Osteoblast (primary cell): Measurements from ENCODE around the gene GABRB1. TPM values are rescaled to one million over a fixed set of nuclear protein-coding genes. Genes with fewer than 3 reads are reported as not detected.

Source experiments
- DNase-seq: peaks from one replicate; pipeline ENCODE4 v3.0.0; 2011; ENCODE audit warnings: low spot score, mixed read lengths; ENCODE audit not compliant: insufficient read length; ENCODE audit errors: missing footprints
- H2AFZ ChIP-seq: 2 replicates; pipeline ENCODE4 v1.6.0; 2011; ENCODE audit warnings: mild to moderate bottlenecking, low read length
- H3K27ac ChIP-seq: 2 replicates; pipeline ENCODE4 v1.5.1; 2011; ENCODE audit warnings: mild to moderate bottlenecking, low read depth, low read length, moderate library complexity
- H3K27me3 ChIP-seq: 2 replicates; pipeline ENCODE4 v1.6.0; 2012; ENCODE audit warnings: mild to moderate bottlenecking, control low read depth, inconsistent platforms, low read length, moderate library complexity; ENCODE audit not compliant: insufficient read depth
- H3K36me3 ChIP-seq: 2 replicates; pipeline ENCODE4 v1.5.1; 2011; ENCODE audit warnings: mild to moderate bottlenecking, low read length, control low read depth, moderate library complexity; ENCODE audit not compliant: insufficient read depth
- H3K4me1 ChIP-seq: 2 replicates; pipeline ENCODE4 v1.5.1; 2011; ENCODE audit warnings: mild to moderate bottlenecking, low read length, control low read depth, moderate library complexity; ENCODE audit not compliant: insufficient read depth
- H3K4me2 ChIP-seq: 2 replicates; pipeline ENCODE4 v1.6.0; 2011; ENCODE audit warnings: mild to moderate bottlenecking, low read length; ENCODE audit not compliant: insufficient read depth
- H3K4me3 ChIP-seq: fragments of 200-600 bp; sonication (generic); 3 replicates; pipeline ENCODE4 v1.5.1; 2012; ENCODE audit warnings: mild to moderate bottlenecking, low read length, inconsistent platforms; ENCODE audit not compliant: insufficient read depth
- H3K79me2 ChIP-seq: 2 replicates; pipeline ENCODE4 v1.6.0; 2012; ENCODE audit warnings: mild to moderate bottlenecking, low read length, control low read depth, inconsistent platforms; ENCODE audit not compliant: insufficient read depth
- H3K9me3 ChIP-seq: 2 replicates; pipeline ENCODE4 v1.5.1; 2011; ENCODE audit warnings: low read depth, low read length, control low read depth
- H4K20me1 ChIP-seq: 2 replicates; pipeline ENCODE4 v1.6.0; 2012; ENCODE audit warnings: mild to moderate bottlenecking, low read length, control low read depth; ENCODE audit not compliant: insufficient read depth
- CTCF ChIP-seq: IDR thresholded peaks from 2 replicates; pipeline ENCODE4 v1.5.1; 2011; ENCODE audit warnings: mild to moderate bottlenecking, low read depth, low read length, moderate library complexity; ENCODE audit errors: extremely low read depth
- total RNA-seq: library from RNA; depleted of rRNA; stranded (reverse); fragments of >200 nt; gene quantifications from 2 replicates; pipeline ENCODE4 v1.2.3, GENCODE V29; 2012

GABRB1 gene
- total RNA-seq, 1 donor: not detected

GRCh38 chr4:47465004-47465403, 433.6 kb downstream of the GABRB1 start:
- Histone ChIP-seq H3K36me3 (no peaks in the 10 kb centered on the region), H3K27me3 (no peaks in the 10 kb centered on the region)

GRCh38 chr4:47466056-47466785, 434.9 kb downstream of the GABRB1 start:
- Histone ChIP-seq H2AFZ (peak overlapping the region; percentile 20), H3K4me2 (no peak overlapping the region), H3K4me1 (peaks cover 38% of the 10 kb centered on the region), H3K79me2 (peaks cover 22% of the 10 kb centered on the region), H3K27me3 (no peaks in the 10 kb centered on the region), H3K9me3 (no peaks in the 10 kb centered on the region), H3K27ac (no peak overlapping the region), H3K36me3 (no peaks in the 10 kb centered on the region), H3K4me3 (no peak overlapping the region), H4K20me1 (no peaks in the 10 kb centered on the region)
- no peak for TF ChIP-seq CTCF
- DNase-seq: no peak

More at GRCh38 chr4:47465004-47465403, 433.6 kb downstream of the GABRB1 start:
- Histone ChIP-seq H3K4me1 (peaks cover 30% of the 10 kb centered on the region), H3K9me3 (no peaks in the 10 kb centered on the region), H2AFZ (no peak overlapping the region), H3K4me2 (no peak overlapping the region), H4K20me1 (no peaks in the 10 kb centered on the region), H3K4me3 (no peak overlapping the region), H3K27ac (no peak overlapping the region), H3K79me2 (peaks cover 30% of the 10 kb centered on the region)
- no peak for TF ChIP-seq CTCF
- DNase-seq: no peak

- no peak overlapping the region for H2AFZ ChIP-seq
- TF ChIP-seq CTCF: no peak
- H3K79me2 ChIP-seq: no peaks in the 10 kb centered on the region
- H3K27me3 ChIP-seq: no peaks in the 10 kb centered on the region
- H3K4me2 ChIP-seq: peak overlapping the region; percentile 56
- no peaks in the 10 kb centered on the region for H3K36me3 ChIP-seq
- no peak overlapping the region for H3K4me3 ChIP-seq
- peak; percentile 78 for DNase-seq
- H3K9me3 ChIP-seq: no peaks in the 10 kb centered on the region
- H4K20me1 ChIP-seq: no peaks in the 10 kb centered on the region
- H3K27ac ChIP-seq: peak overlapping the region; percentile 50
- H3K4me1 ChIP-seq: peaks cover 24% of the 10 kb centered on the region
Observed at GRCh38 chr4:47468706-47469365, 437.5 kb downstream of the GABRB1 start.

- H2AFZ ChIP-seq: no peak overlapping the region
- TF ChIP-seq CTCF: no peak
- peaks cover 22% of the 10 kb centered on the region for H3K4me1 ChIP-seq
- no peaks in the 10 kb centered on the region for H3K27me3 ChIP-seq
- no peaks in the 10 kb centered on the region for H3K36me3 ChIP-seq
- H3K9me3 ChIP-seq: no peaks in the 10 kb centered on the region
- DNase-seq: no peak
- no peaks in the 10 kb centered on the region for H4K20me1 ChIP-seq
- no peak overlapping the region for H3K4me3 ChIP-seq
- peak overlapping the region; percentile 50 for H3K27ac ChIP-seq
- H3K4me2 ChIP-seq: peak overlapping the region; percentile 25
- no peaks in the 10 kb centered on the region for H3K79me2 ChIP-seq
Observed at GRCh38 chr4:47469951-47470350, 438.6 kb downstream of the GABRB1 start.
